ENCODE data around the gene TTL. TPM values are rescaled to one million over a fixed set of nuclear protein-coding genes. Genes with fewer than 3 reads are reported as not detected.
A peak's percentile ranks its signal among the peaks of the same experiment; 100 is the strongest.
"Not testable (repeated sequence)": the region's sequence is repeated elsewhere in the genome, so short reads cannot be mapped to it uniquely, and the experiment has no call there.

The TTL gene
- total RNA-seq = 10 to 100 TPM; 13.4 to 32.2 (median 20.3) TPM
- long read RNA-seq, donor 1, full-length matches to known transcripts = 21 of 31 reads
- long read RNA-seq, donor 1, partial matches to known transcripts = 2 of 31 reads
- long read RNA-seq, donor 1, other reads (novel, unspliced or antisense) = 8 of 31 reads
- long read RNA-seq, donor 2, partial matches to known transcripts = 0 of 1 reads
- long read RNA-seq, donor 2, other reads (novel, unspliced or antisense) = 1 of 1 reads

DNA sequence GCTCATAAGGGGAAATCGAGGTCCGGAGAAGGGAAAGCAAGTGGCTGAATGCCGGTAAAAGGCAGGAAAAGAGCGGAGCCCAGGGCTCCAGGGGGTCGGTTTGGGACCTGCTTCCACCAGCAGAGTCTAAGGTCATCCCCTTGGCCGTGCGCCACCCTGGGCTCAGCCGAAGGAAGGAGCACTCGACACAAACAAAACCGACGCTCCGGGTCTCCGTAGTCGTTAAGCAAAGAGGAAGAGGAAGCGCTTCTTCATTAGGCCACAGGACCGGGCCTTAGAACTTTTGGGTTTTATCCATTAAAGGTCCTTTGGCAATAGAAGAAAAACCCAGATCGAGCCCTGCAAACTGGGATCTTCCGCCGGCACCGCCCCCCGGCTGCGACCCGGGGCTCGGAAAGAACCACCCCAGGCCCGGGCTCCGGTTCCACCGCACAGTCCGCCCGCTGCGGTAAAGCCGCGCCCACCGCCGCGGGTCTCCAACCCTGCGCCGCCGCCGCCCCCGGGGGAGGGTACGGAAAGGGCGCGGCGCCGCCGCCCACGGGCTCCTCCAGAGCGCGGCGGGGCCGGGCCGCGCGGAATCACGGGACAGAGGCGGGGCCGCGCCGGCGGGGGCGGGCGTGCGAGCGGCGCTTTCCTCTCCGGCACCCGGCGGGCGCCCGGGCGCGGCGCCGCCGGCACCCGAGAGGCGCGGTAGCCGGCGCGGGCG is at the start of gene TTL:
Gene TTL (plus strand): TSS at position 629 of the 706 bp plus-strand sequence. CDS start 189 bp downstream, outside the sequence.
- H3K4me3 ChIP-seq = peak within 1 kb of the TSS; percentile 59
- peak; percentile 91 for ATAC-seq
- H3K4me1 ChIP-seq (ENCODE audit: low read depth) = peaks cover 12% of the 10 kb centered on the region
- no peak for TF ChIP-seq CTCF (IDR thresholded peaks at IDR 0.05)
- no peaks in the 10 kb centered on the region for H3K9me3 ChIP-seq
- intact Hi-C loops (cut with DNase I, micrococcal nuclease) = no loop called here
- peak; percentile 84 to 88 (median 86) for DNase-seq
- no peaks in the 10 kb centered on the region for H3K36me3 ChIP-seq (ENCODE audit: low read depth)

DNA sequence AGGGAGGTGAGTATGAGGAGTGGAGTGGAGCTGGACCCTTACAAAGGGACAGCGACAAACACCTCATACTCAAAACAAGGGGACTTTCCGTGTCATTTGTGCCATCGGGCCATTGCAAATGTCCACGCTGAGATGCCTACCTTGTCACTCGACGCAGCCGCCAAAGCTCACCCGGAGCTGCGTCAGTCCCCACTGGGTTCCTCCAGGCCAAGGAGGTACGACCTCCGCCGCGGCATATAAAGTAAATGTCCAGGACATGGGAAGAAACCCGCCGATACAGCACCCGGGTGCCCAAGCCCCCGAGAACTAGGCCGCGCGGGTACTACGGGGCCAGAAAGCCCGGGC is 49.6 kb upstream of the TTL start:
- intact Hi-C loops (cut with DNase I, micrococcal nuclease); H3K9me3 ChIP-seq; H3K36me3 ChIP-seq (ENCODE audit: low read depth); DNase-seq; H3K4me1 ChIP-seq (ENCODE audit: low read depth); ATAC-seq: not testable (repeated sequence)
- peak overlapping the region; percentile 6 for H3K4me3 ChIP-seq

- H3K4me1 ChIP-seq (ENCODE audit: low read depth); H3K36me3 ChIP-seq (ENCODE audit: low read depth); ATAC-seq; intact Hi-C loops (cut with DNase I, micrococcal nuclease); H3K9me3 ChIP-seq: not testable (repeated sequence)
- peak; percentile 27 to 62 (median 51) for DNase-seq
- H3K4me3 ChIP-seq = peak overlapping the region; percentile 28
These were observed 49.0 kb upstream of the TTL start for GRCh38 chr2:112432735-112433479.

- ATAC-seq = peak; percentile 99
- TF ChIP-seq CTCF (IDR thresholded peaks at IDR 0.05) = peak; percentile 30
- DNase-seq = peak; percentile 87 to 90 (median 89)
- H3K4me1 ChIP-seq (ENCODE audit: low read depth); intact Hi-C loops (cut with DNase I, micrococcal nuclease); H3K9me3 ChIP-seq; H3K36me3 ChIP-seq (ENCODE audit: low read depth): not testable (repeated sequence)
- H3K4me3 ChIP-seq = peak within 1 kb of the TSS; percentile 28
These were observed 48.5 kb upstream of the TTL start, which contains the start of gene RGPD8 for GRCh38 chr2:112433480-112433879. TSS of gene RGPD8 (minus strand) at chr2:112433645. CDS start at chr2:112433453, 192 bp downstream.

DNA sequence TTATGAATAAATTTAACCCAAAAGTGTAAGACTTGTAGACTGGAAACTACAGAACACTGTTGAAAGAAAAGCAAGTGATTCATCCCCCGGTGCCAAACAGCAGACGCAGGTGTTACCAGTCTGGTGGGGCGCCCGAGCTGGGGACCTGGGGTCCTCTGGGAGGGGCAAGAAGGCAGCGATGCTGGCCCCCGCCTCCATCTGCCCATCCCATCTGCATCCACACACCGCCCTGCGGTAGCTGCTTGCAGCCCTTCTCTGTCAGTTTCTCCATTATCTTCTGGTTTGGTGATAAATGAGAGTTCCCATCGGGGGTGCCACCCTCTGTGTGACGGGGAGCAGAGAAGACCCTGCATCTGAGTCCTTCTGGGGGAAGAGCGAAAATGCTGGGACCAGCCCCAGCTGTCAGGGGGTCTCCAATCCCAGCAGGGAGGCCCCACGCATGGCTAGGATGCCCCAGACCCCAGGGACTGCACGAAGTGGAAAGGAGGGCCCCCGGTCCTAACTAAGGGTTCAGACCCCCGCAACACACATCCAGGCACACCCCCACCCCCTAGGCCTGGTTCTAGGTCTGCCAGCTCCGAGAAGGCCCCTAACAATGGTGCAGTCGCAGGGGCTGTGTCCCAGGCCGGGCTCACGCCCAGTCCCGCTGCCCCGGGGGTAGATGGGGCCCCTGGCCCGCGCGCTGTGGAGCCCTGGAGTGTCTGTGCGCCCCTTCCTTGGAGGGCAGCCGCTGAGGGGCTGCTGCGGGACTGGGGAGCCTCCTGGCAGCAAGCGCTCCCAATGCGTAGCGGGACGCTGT is 47.8 kb upstream of the TTL start:
- H3K9me3 ChIP-seq = no peaks in the 10 kb centered on the region
- H3K4me3 ChIP-seq = no peak overlapping the region
- no peaks in the 10 kb centered on the region for H3K36me3 ChIP-seq (ENCODE audit: low read depth)
- ATAC-seq (no peak), DNase-seq (no peak)
- no peak for TF ChIP-seq CTCF (IDR thresholded peaks at IDR 0.05)
- H3K4me1 ChIP-seq (ENCODE audit: low read depth) = no peaks in the 10 kb centered on the region
- intact Hi-C loops (cut with DNase I, micrococcal nuclease) = no loop called here

DNA sequence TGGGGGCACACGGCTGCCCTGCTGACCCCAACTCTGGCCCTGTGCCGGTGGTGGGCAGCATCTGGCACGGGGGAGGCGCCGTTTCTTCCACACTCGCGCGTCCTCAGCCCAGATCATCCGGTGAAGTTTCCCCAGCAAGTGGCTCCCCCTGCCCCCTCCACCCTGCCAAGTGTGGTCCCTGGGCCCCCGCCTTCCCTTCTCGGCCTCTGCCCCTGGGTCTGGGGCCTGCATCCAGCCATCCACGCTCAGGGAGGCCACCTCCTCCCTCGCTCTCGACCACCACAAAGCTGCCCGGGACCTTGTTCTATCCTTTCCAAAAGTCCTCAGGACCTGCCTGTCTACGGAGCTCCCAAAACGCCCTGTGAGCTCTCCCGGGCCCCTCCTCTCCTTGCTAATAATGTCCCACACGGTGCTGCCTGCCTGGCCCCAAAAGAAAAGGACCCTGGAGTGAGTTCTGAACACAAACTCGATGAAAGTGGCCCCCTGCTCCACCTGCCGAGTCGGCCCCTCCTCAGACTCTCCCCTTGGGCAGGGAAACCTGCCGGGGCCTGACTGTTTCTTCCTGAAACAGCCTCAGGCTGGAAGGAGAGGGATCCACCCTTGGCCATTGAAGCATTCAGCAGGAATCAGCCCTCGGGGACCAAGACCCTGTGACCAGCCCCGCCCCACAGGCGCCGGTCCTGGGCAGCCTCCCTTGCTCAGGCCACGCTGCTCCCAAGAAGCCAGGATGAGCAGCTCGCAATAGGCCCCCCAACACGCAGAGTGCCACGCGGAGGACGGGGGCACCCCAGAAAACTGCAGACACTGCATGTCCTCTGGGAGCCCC is 46.9 kb upstream of the TTL start:
- H3K9me3 ChIP-seq; H3K4me1 ChIP-seq (ENCODE audit: low read depth); DNase-seq; H3K36me3 ChIP-seq (ENCODE audit: low read depth); H3K4me3 ChIP-seq; intact Hi-C loops (cut with DNase I, micrococcal nuclease); ATAC-seq: not testable (repeated sequence)

- DNase-seq; H3K4me3 ChIP-seq; H3K9me3 ChIP-seq; H3K36me3 ChIP-seq (ENCODE audit: low read depth); H3K4me1 ChIP-seq (ENCODE audit: low read depth); intact Hi-C loops (cut with DNase I, micrococcal nuclease): not testable (repeated sequence)
- peak; percentile 19 for ATAC-seq
These were observed 46.1 kb upstream of the TTL start for GRCh38 chr2:112435716-112436431.

- intact Hi-C loops (cut with DNase I, micrococcal nuclease); ATAC-seq; H3K4me3 ChIP-seq: not testable (repeated sequence)
These were observed 45.0 kb upstream of the TTL start for GRCh38 chr2:112436993-112437392.

GRCh38 chr2:112437405-112437831 is 44.5 kb upstream of the TTL start:
- intact Hi-C loops (cut with DNase I, micrococcal nuclease); DNase-seq; H3K9me3 ChIP-seq; ATAC-seq; H3K4me1 ChIP-seq (ENCODE audit: low read depth); H3K4me3 ChIP-seq; H3K36me3 ChIP-seq (ENCODE audit: low read depth): not testable (repeated sequence)

More at GRCh38 chr2:112436993-112437392, 45.0 kb upstream of the TTL start:
- not testable (repeated sequence) for H3K4me1 ChIP-seq (ENCODE audit: low read depth); H3K36me3 ChIP-seq (ENCODE audit: low read depth); DNase-seq; H3K9me3 ChIP-seq

All from mucosa of descending colon (tissue), 3 donors.